ENCODE data around the gene TMPRSS3. TPM values are rescaled to one million over a fixed set of nuclear protein-coding genes. Genes with fewer than 3 reads are reported as not detected.

The TMPRSS3 gene
- total RNA-seq, 4 donors from 2014 or later: 0.34 TPM; not detected in 3

- TF ChIP-seq CTCF (IDR thresholded peaks at IDR 0.05; ENCODE audit: low read depth): no peak
These were observed 44.4 kb upstream of the TMPRSS3 start for GRCh38 chr21:42440187-42440792.

- TF ChIP-seq CTCF (IDR thresholded peaks at IDR 0.05; ENCODE audit: low read depth): no peak
These were observed 43.7 kb upstream of the TMPRSS3 start for GRCh38 chr21:42439284-42440186.

- TF ChIP-seq CTCF (IDR thresholded peaks at IDR 0.05; ENCODE audit: low read depth): no peak
These were observed 42.7 kb upstream of the TMPRSS3 start for GRCh38 chr21:42438316-42439205.

GRCh38 chr21:42437786-42438185 lies 41.9 kb upstream of the TMPRSS3 start:
- TF ChIP-seq CTCF (IDR thresholded peaks at IDR 0.05; ENCODE audit: low read depth): no peak

- no peak for TF ChIP-seq CTCF (IDR thresholded peaks at IDR 0.05; ENCODE audit: low read depth)
These were observed 41.1 kb upstream of the TMPRSS3 start for GRCh38 chr21:42436914-42437313.

GRCh38 chr21:42435833-42436232 lies 40.0 kb upstream of the TMPRSS3 start:
- TF ChIP-seq CTCF (IDR thresholded peaks at IDR 0.05; ENCODE audit: low read depth): no peak

All from subcutaneous adipose tissue (tissue), 4 donors.